Lower leg skin (tissue), 3 donors: ENCODE data around the gene EXOC7.

Experiments used
- POLR2A ChIP-seq, 2 donors: fragments of 450-650 bp; IDR thresholded peaks; one replicate each; pipeline ENCODE4 v1.6.1; 2016 to 2017; ENCODE audit warnings: antibody characterized with exemption in 2 of 2, mild to moderate bottlenecking in 1 of 2, moderate library complexity in 1 of 2
- TF ChIP-seq, protein P1 (sequence below), 3 donors: fragments of 450-650 bp; IDR thresholded peaks; one replicate each; pipeline ENCODE4 v1.5.1; 2016; ENCODE audit warnings: antibody characterized with exemption in 3 of 3, mild to moderate bottlenecking in 3 of 3, moderate library complexity in 2 of 3

- TF ChIP-seq, protein P1, sequence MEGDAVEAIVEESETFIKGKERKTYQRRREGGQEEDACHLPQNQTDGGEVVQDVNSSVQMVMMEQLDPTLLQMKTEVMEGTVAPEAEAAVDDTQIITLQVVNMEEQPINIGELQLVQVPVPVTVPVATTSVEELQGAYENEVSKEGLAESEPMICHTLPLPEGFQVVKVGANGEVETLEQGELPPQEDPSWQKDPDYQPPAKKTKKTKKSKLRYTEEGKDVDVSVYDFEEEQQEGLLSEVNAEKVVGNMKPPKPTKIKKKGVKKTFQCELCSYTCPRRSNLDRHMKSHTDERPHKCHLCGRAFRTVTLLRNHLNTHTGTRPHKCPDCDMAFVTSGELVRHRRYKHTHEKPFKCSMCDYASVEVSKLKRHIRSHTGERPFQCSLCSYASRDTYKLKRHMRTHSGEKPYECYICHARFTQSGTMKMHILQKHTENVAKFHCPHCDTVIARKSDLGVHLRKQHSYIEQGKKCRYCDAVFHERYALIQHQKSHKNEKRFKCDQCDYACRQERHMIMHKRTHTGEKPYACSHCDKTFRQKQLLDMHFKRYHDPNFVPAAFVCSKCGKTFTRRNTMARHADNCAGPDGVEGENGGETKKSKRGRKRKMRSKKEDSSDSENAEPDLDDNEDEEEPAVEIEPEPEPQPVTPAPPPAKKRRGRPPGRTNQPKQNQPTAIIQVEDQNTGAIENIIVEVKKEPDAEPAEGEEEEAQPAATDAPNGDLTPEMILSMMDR (IDR thresholded peaks at IDR 0.05): no peak
- no peak for TF ChIP-seq POLR2A (IDR thresholded peaks at IDR 0.05)
Observed at GRCh38 chr17:76092526-76093413, 10.8 kb downstream of the EXOC7 start.
